NT2/D1 (cell line): ENCODE results near the gene SULT1B1.

Source experiments
- DNase-seq: peaks from one replicate; pipeline ENCODE4 v3.0.0-alpha.2; 2011; ENCODE audit warnings: low read depth, low spot score
- H3K27me3 ChIP-seq: 2 replicates; pipeline ENCODE4 v1.6.0; 2011; ENCODE audit warnings: mild to moderate bottlenecking; ENCODE audit not compliant: insufficient read length, insufficient read depth
- H3K36me3 ChIP-seq: 2 replicates; pipeline ENCODE4 v1.6.1; 2011; ENCODE audit warnings: mild to moderate bottlenecking, low read length, mixed read lengths; ENCODE audit not compliant: insufficient read depth, insufficient read length
- H3K4me1 ChIP-seq: 2 replicates; pipeline ENCODE4 v1.5.1; 2011; ENCODE audit not compliant: insufficient read depth, insufficient read length
- H3K4me3 ChIP-seq: 2 replicates; pipeline ENCODE4 v1.5.1; 2011; ENCODE audit warnings: low read depth; ENCODE audit not compliant: insufficient read length
- H3K9ac ChIP-seq: 2 replicates; pipeline ENCODE4 v1.6.0; 2011; ENCODE audit warnings: low read depth; ENCODE audit not compliant: insufficient read length
- H3K9me3 ChIP-seq: 2 replicates; pipeline ENCODE4 v1.5.1; 2011; ENCODE audit warnings: mild to moderate bottlenecking, low read length; ENCODE audit not compliant: insufficient read depth
- SUZ12 ChIP-seq: IDR thresholded peaks from 2 replicates; pipeline ENCODE4 v1.6.1; 2011; ENCODE audit not compliant: insufficient read length, insufficient read depth; ENCODE audit errors: extremely low read depth
- YY1 ChIP-seq: IDR thresholded peaks from 2 replicates; pipeline ENCODE4 v1.6.1; 2011; ENCODE audit not compliant: insufficient read length, insufficient read depth
- ZNF274 ChIP-seq: IDR thresholded peaks from 2 replicates; pipeline ENCODE4 v1.6.1; 2011; ENCODE audit warnings: mild to moderate bottlenecking, low read depth, low read length

The SULT1B1 gene

GRCh38 chr4:69765751-69766150, 5.3 kb upstream of the SULT1B1 start:
- Histone ChIP-seq H3K9me3 (no peaks in the 10 kb centered on the region), H3K4me3 (no peak overlapping the region), H3K36me3 (no peaks in the 10 kb centered on the region), H3K9ac (no peak overlapping the region), H3K4me1 (no peaks in the 10 kb centered on the region), H3K27me3 (no peaks in the 10 kb centered on the region)
- TF ChIP-seq SUZ12 (no peak), ZNF274 (no peak), YY1 (no peak)
- no peak for DNase-seq

- H3K4me1 ChIP-seq = no peaks in the 10 kb centered on the region
- H3K9me3 ChIP-seq = no peaks in the 10 kb centered on the region
- TF ChIP-seq SUZ12 = no peak
- no peak for TF ChIP-seq ZNF274
- no peak for TF ChIP-seq YY1
- H3K27me3 ChIP-seq = no peaks in the 10 kb centered on the region
- no peak overlapping the region for H3K9ac ChIP-seq
- no peak for DNase-seq
- no peak overlapping the region for H3K4me3 ChIP-seq
- H3K36me3 ChIP-seq = no peaks in the 10 kb centered on the region
These were observed 3.9 kb upstream of the SULT1B1 start for GRCh38 chr4:69764311-69764710.

GRCh38 chr4:69763233-69763632, 2.8 kb upstream of the SULT1B1 start:
- no peak overlapping the region for H3K4me3 ChIP-seq
- TF ChIP-seq SUZ12 = no peak
- TF ChIP-seq YY1 = no peak
- TF ChIP-seq ZNF274 = no peak
- no peaks in the 10 kb centered on the region for H3K27me3 ChIP-seq
- H3K9me3 ChIP-seq = no peaks in the 10 kb centered on the region
- H3K36me3 ChIP-seq = no peaks in the 10 kb centered on the region
- no peak for DNase-seq
- no peaks in the 10 kb centered on the region for H3K4me1 ChIP-seq
- no peak overlapping the region for H3K9ac ChIP-seq

- no peak overlapping the region for H3K4me3 ChIP-seq
- H3K9me3 ChIP-seq = no peaks in the 10 kb centered on the region
- no peaks in the 10 kb centered on the region for H3K27me3 ChIP-seq
- no peak for DNase-seq
- TF ChIP-seq ZNF274 = no peak
- TF ChIP-seq YY1 = no peak
- TF ChIP-seq SUZ12 = no peak
- H3K36me3 ChIP-seq = no peaks in the 10 kb centered on the region
- no peaks in the 10 kb centered on the region for H3K4me1 ChIP-seq
- H3K9ac ChIP-seq = no peak overlapping the region
These were observed 1.2 kb downstream of the SULT1B1 start for GRCh38 chr4:69759189-69759604.

GRCh38 chr4:69757464-69757863, 3.0 kb downstream of the SULT1B1 start:
- no peak overlapping the region for H3K9ac ChIP-seq
- no peak overlapping the region for H3K4me3 ChIP-seq
- H3K27me3 ChIP-seq = no peaks in the 10 kb centered on the region
- H3K36me3 ChIP-seq = no peaks in the 10 kb centered on the region
- H3K9me3 ChIP-seq = no peaks in the 10 kb centered on the region
- no peak for DNase-seq
- H3K4me1 ChIP-seq = no peaks in the 10 kb centered on the region
- TF ChIP-seq SUZ12 = no peak
- no peak for TF ChIP-seq YY1
- TF ChIP-seq ZNF274 = no peak

- H3K9me3 ChIP-seq = no peaks in the 10 kb centered on the region
- no peaks in the 10 kb centered on the region for H3K27me3 ChIP-seq
- H3K4me1 ChIP-seq = no peaks in the 10 kb centered on the region
- H3K4me3 ChIP-seq = no peak overlapping the region
- no peak overlapping the region for H3K9ac ChIP-seq
- H3K36me3 ChIP-seq = no peaks in the 10 kb centered on the region
- TF ChIP-seq YY1 (no peak), SUZ12 (no peak), ZNF274 (no peak)
- no peak for DNase-seq
These were observed 5.4 kb downstream of the SULT1B1 start for GRCh38 chr4:69754926-69755580.

GRCh38 chr4:69753686-69754085, 6.7 kb downstream of the SULT1B1 start:
- no peak for DNase-seq
- H3K4me1 ChIP-seq = no peaks in the 10 kb centered on the region
- TF ChIP-seq SUZ12 = no peak
- TF ChIP-seq ZNF274 = no peak
- TF ChIP-seq YY1 = no peak
- H3K9me3 ChIP-seq = no peaks in the 10 kb centered on the region
- no peak overlapping the region for H3K9ac ChIP-seq
- H3K27me3 ChIP-seq = no peaks in the 10 kb centered on the region
- H3K36me3 ChIP-seq = no peaks in the 10 kb centered on the region
- H3K4me3 ChIP-seq = no peak overlapping the region

- no peaks in the 10 kb centered on the region for H3K36me3 ChIP-seq
- no peak for DNase-seq
- H3K9me3 ChIP-seq = no peaks in the 10 kb centered on the region
- H3K4me3 ChIP-seq = no peak overlapping the region
- H3K9ac ChIP-seq = no peak overlapping the region
- H3K4me1 ChIP-seq = no peaks in the 10 kb centered on the region
- H3K27me3 ChIP-seq = no peaks in the 10 kb centered on the region
- TF ChIP-seq ZNF274 (no peak), YY1 (no peak), SUZ12 (no peak)
These were observed 10.1 kb downstream of the SULT1B1 start for GRCh38 chr4:69750346-69750745.
